Fibroblast of villous mesenchyme (primary cell): Measurements from ENCODE around the gene PRKG1. TPM values are rescaled to one million over a fixed set of nuclear protein-coding genes. Genes with fewer than 3 reads are reported as not detected.

Experiments used
- DNase-seq: peaks from one replicate; pipeline ENCODE4 v3.0.0-alpha.2; 2010; ENCODE audit warnings: low read depth
- H3K4me3 ChIP-seq: 2 replicates; pipeline ENCODE4 v1.5.1; 2011; ENCODE audit warnings: low read depth, mild to moderate bottlenecking, low read length
- total RNA-seq: library from RNA; depleted of rRNA; stranded (reverse); fragments of >200 nt; gene quantifications from 2 replicates; pipeline ENCODE4 v1.2.3, GENCODE V29; 2012
- TF ChIP-seq, protein P1 (sequence below): IDR thresholded peaks from 2 replicates; pipeline ENCODE4 v1.5.1; 2012; ENCODE audit warnings: low read depth, mild to moderate bottlenecking, low read length; ENCODE audit not compliant: insufficient read depth

PRKG1 gene
- total RNA-seq, 1 donor = 19.0 TPM

GRCh38 chr10:51788273-51788672 is 714.0 kb downstream of the PRKG1 start:
- TF ChIP-seq, protein P1, sequence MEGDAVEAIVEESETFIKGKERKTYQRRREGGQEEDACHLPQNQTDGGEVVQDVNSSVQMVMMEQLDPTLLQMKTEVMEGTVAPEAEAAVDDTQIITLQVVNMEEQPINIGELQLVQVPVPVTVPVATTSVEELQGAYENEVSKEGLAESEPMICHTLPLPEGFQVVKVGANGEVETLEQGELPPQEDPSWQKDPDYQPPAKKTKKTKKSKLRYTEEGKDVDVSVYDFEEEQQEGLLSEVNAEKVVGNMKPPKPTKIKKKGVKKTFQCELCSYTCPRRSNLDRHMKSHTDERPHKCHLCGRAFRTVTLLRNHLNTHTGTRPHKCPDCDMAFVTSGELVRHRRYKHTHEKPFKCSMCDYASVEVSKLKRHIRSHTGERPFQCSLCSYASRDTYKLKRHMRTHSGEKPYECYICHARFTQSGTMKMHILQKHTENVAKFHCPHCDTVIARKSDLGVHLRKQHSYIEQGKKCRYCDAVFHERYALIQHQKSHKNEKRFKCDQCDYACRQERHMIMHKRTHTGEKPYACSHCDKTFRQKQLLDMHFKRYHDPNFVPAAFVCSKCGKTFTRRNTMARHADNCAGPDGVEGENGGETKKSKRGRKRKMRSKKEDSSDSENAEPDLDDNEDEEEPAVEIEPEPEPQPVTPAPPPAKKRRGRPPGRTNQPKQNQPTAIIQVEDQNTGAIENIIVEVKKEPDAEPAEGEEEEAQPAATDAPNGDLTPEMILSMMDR = no peak
- no peak for DNase-seq
- H3K4me3 ChIP-seq = no peak overlapping the region

DNA sequence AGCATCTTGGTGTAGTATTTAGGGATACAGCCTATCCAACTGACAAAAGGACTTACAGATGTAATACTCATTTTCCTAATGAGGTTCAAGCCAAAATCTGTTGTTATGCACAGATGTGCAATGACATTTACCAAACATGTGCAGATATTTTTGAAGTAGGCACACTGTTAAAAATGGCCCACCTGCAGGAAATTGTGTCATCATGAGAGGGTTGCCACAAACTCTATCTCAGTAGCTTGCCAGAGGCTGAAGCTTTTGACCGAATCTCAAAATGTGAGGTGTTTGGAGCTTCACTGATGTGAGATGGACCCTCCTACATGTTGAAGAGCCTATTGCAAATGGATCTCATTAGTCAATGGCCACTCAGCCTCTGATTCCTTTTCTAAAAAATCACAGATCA is 714.8 kb downstream of the PRKG1 start:
- TF ChIP-seq, protein P1 = no peak
- H3K4me3 ChIP-seq = no peak overlapping the region
- DNase-seq = no peak

DNA sequence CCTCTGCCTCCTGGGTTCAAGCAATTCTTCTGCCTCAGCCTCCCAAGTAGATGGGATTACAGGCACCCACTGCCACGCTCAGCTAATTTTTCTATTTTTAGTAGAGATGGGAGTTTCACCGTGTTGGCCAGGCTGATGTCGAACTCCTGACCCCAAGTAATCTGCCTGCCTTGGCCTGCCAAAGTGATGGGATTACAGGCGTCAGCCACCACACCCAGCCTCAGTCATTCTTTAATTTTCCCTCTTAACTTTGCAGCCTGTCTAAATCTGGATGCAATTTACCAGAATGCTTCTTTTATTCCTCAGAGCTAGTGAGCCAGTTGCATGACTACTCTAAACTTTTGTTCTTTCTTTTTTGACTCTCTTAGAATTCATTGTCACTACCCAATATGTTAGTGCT is 715.6 kb downstream of the PRKG1 start:
- no peak for DNase-seq
- TF ChIP-seq, protein P1 = no peak
- H3K4me3 ChIP-seq = no peak overlapping the region

- TF ChIP-seq, protein P1 = no peak
- no peak for DNase-seq
- H3K4me3 ChIP-seq = no peak overlapping the region
Measured at GRCh38 chr10:51792678-51793077, 718.4 kb downstream of the PRKG1 start.

DNA sequence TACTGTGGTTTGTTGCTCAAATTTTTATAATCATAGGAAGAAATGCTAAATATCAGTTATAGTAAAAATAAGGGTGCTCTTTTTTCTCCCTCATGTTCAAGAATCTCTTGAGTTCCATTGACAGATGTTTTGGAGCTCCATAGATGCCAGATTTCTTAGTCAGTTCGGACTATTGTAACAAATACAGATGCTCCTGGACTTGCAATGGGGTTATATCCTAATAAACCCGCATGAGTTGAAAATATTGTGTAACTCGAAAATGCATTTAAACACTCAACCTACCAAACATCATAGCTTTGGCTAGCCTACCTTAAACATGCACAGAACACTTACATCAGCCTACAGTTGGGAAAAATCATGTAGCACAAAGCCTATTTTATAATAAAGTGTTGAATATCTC is 725.8 kb downstream of the PRKG1 start:
- H3K4me3 ChIP-seq = no peak overlapping the region
- TF ChIP-seq, protein P1 = no peak
- DNase-seq = no peak

- TF ChIP-seq, protein P1 = no peak
- no peak for DNase-seq
- no peak overlapping the region for H3K4me3 ChIP-seq
Measured at GRCh38 chr10:51800725-51801424, 726.6 kb downstream of the PRKG1 start.

DNA sequence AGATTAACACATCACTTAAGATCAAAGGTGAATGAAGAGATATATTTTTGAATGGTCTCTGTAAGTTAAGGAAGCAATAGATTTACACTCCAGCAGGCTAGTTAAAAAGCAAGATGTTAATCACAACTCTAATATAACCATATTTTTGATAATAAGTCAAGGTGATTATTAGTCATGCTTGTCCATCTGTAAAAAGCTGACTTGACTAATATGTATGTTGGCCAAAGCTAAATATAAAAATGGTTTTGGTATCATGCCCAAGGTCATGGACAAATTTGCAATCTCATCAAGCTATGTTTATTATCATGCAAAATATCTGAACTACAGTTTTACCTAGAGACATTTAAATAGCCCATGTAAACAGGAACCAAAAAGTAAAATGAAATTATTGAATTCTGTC is 727.7 kb downstream of the PRKG1 start:
- no peak overlapping the region for H3K4me3 ChIP-seq
- TF ChIP-seq, protein P1 = no peak
- no peak for DNase-seq
